Hepatocyte (in vitro differentiated cells): Measurements from ENCODE around the gene KSR2.
"Not testable (repeated sequence)": the region's sequence is repeated elsewhere in the genome, so short reads cannot be mapped to it uniquely, and the experiment has no call there.

Experiments
- CTCF ChIP-seq: fragments of 200-600 bp; sonication (generic); IDR thresholded peaks from 2 replicates; pipeline ENCODE4 v1.5.1; 2016; ENCODE audit warnings: antibody characterized with exemption, mild to moderate bottlenecking; ENCODE audit not compliant: poor library complexity
- EZH2 ChIP-seq: fragments of 200-600 bp; sonication (generic); IDR thresholded peaks from 2 replicates; pipeline ENCODE4 v1.6.1; 2016; ENCODE audit warnings: antibody characterized with exemption, mild to moderate bottlenecking, borderline replicate concordance
- EZH2phosphoT487 ChIP-seq: fragments of 200-600 bp; sonication (generic); IDR thresholded peaks from one replicate; pipeline ENCODE4 v1.6.1; 2018; ENCODE audit warnings: antibody characterized with exemption, mild to moderate bottlenecking, low read depth, moderate library complexity; ENCODE audit not compliant: unreplicated experiment, severe bottlenecking

- TF ChIP-seq CTCF, EZH2phosphoT487, EZH2: not testable (repeated sequence)
These were observed 94.6 kb downstream of the KSR2 start for GRCh38 chr12:117874198-117874597.
